Liver (tissue), 3 donors: ENCODE data around the gene PDLIM1.

ENCODE experiments used
- CTCF ChIP-seq: fragments of 150-350 bp; IDR thresholded peaks from 2 replicates; pipeline ENCODE4 v1.5.1; 2017; ENCODE audit warnings: improper control_type of control experiment, low read depth, low read length; ENCODE audit not compliant: missing input control
- EGR1 ChIP-seq, 2 donors: IDR thresholded peaks; 2 replicates each; pipeline ENCODE4 v1.6.1; 2016 to 2018; ENCODE audit warnings: antibody characterized with exemption in 2 of 2, low read depth in 2 of 2
- HNF4A ChIP-seq, 2 donors: conservative IDR thresholded peaks; 2 replicates each; pipeline ENCODE4 v1.6.1; 2016; ENCODE audit warnings: antibody characterized with exemption in 2 of 2, mild to moderate bottlenecking in 2 of 2
- JUND ChIP-seq, 2 donors: IDR thresholded peaks; 2 replicates each; pipeline ENCODE4 v1.6.1; 2016; ENCODE audit warnings: antibody characterized with exemption in 2 of 2
- RAD21 ChIP-seq, 2 donors: IDR thresholded peaks; 2 replicates each; pipeline ENCODE4 v1.6.1; 2016; ENCODE audit warnings: antibody characterized with exemption in 2 of 2, mild to moderate bottlenecking in 2 of 2
- REST ChIP-seq: IDR thresholded peaks from 2 replicates; pipeline ENCODE4 v1.6.1; 2016; ENCODE audit warnings: antibody characterized with exemption, mild to moderate bottlenecking
- RXRA ChIP-seq, 2 donors: IDR thresholded peaks; 2 replicates each; pipeline ENCODE4 v1.6.1; 2017 to 2018; ENCODE audit warnings: antibody characterized with exemption in 2 of 2, mild to moderate bottlenecking in 1 of 2
- SP1 ChIP-seq: IDR thresholded peaks from 2 replicates; pipeline ENCODE4 v1.6.1; 2018; ENCODE audit warnings: antibody characterized with exemption, mild to moderate bottlenecking
- TAF1 ChIP-seq: conservative IDR thresholded peaks from 2 replicates; pipeline ENCODE4 v1.6.1; 2016; ENCODE audit warnings: antibody characterized with exemption, mild to moderate bottlenecking
- TF ChIP-seq, protein P1 (sequence below): IDR thresholded peaks from 2 replicates; pipeline ENCODE4 v1.6.1; 2016; ENCODE audit warnings: antibody characterized with exemption
- donor health status: healthy.
- donor health status: healthy.

DNA sequence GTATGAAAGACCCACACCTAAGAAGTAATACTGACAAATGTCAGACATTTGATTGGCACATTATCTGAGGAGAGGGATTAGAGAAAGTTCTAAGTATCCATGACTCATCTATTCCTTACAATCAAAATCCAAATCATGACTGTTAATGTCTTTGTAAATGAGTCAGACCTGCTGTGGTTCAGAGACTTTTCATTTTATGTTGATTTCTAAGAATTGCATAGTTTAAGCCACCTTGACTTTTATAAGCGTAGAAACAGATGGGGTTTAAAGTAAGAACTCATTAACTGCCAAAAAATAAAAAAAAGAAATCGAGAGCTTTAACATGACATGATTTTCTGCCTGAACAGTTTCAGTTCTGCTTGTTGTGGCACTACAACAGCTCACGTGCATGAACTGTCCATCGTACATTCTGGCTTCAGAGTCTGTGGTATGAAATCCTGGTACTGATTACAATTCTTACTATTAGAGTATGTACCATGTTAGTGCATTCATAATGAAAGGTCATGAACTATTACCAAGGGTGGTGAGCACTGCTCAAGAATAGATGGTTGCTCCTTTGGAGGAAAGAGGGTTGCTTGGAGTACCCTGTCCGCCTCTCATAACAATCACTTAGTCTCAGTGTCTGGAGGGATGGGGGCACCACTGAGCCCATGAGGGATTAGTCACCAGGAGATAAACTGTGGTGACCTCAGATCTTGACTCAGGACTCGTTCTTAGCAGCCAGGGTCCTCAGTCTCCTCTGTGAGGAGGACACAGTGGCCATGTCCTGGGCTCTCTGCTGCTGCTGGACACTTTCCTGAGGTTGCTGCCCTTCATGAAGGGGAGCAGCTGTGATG is 54.5 kb downstream of the PDLIM1 start:
- TF ChIP-seq CTCF (no peak), SP1 (no peak), RXRA (IDR thresholded peaks at IDR 0.05) (no peak), RAD21 (IDR thresholded peaks at IDR 0.05) (no peak), REST (no peak), JUND (IDR thresholded peaks at IDR 0.05) (no peak), HNF4A (conservative IDR thresholded peaks at IDR 0.05) (no peak), TAF1 (no peak), EGR1 (IDR thresholded peaks at IDR 0.05; ENCODE audit: low read depth in 2 of 2) (no peak)
- TF ChIP-seq, protein P1, sequence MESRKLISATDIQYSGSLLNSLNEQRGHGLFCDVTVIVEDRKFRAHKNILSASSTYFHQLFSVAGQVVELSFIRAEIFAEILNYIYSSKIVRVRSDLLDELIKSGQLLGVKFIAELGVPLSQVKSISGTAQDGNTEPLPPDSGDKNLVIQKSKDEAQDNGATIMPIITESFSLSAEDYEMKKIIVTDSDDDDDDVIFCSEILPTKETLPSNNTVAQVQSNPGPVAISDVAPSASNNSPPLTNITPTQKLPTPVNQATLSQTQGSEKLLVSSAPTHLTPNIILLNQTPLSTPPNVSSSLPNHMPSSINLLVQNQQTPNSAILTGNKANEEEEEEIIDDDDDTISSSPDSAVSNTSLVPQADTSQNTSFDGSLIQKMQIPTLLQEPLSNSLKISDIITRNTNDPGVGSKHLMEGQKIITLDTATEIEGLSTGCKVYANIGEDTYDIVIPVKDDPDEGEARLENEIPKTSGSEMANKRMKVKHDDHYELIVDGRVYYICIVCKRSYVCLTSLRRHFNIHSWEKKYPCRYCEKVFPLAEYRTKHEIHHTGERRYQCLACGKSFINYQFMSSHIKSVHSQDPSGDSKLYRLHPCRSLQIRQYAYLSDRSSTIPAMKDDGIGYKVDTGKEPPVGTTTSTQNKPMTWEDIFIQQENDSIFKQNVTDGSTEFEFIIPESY, result no peak
